Progenitor cell of endocrine pancreas (in vitro differentiated cells): ENCODE data around the gene LCORL. TPM values are rescaled to one million over a fixed set of nuclear protein-coding genes. Genes with fewer than 3 reads are reported as not detected.
"Not testable (repeated sequence)": the region's sequence is repeated elsewhere in the genome, so short reads cannot be mapped to it uniquely, and the experiment has no call there.

Source experiments
- DNase-seq: peaks from one replicate; pipeline ENCODE4 v3.0.0; 2021; ENCODE audit warnings: low spot score; ENCODE audit not compliant: unreplicated experiment
- H3K27ac Mint-ChIP-seq: 2 replicates; pipeline ENCODE4 v1.8.0; 2021; ENCODE audit warnings: mild to moderate bottlenecking, moderate library complexity, mixed read lengths
- H3K27me3 Mint-ChIP-seq: 2 replicates; pipeline ENCODE4 v1.8.0; 2021; ENCODE audit warnings: mixed read lengths
- H3K36me3 Mint-ChIP-seq: 2 replicates; pipeline ENCODE4 v1.8.0; 2022; ENCODE audit warnings: mixed read lengths; ENCODE audit not compliant: insufficient read depth
- H3K4me1 Mint-ChIP-seq: 2 replicates; pipeline ENCODE4 v1.8.0; 2021; ENCODE audit warnings: low read depth, mixed read lengths
- H3K4me3 Mint-ChIP-seq: 2 replicates; pipeline ENCODE4 v1.8.0; 2021; ENCODE audit warnings: low read depth, mild to moderate bottlenecking, moderate library complexity, mixed read lengths
- H3K9me3 Mint-ChIP-seq: 2 replicates; pipeline ENCODE4 v1.8.0; 2021; ENCODE audit warnings: low read depth, mixed read lengths
- total RNA-seq: library from RNA; stranded (reverse); gene quantifications from 2 replicates; pipeline ENCODE4 v1.2.1, GENCODE V29; 2021
- TF ChIP-seq, protein P1 (sequence below): fragments of 200-600 bp; sonication (generic); IDR thresholded peaks from one replicate; pipeline ENCODE4 v1.5.0; 2021; ENCODE audit warnings: antibody characterized with exemption, mild to moderate bottlenecking; ENCODE audit not compliant: unreplicated experiment

The LCORL gene
- total RNA-seq, 1 donor from 2014 or later: 22.3 TPM

DNA sequence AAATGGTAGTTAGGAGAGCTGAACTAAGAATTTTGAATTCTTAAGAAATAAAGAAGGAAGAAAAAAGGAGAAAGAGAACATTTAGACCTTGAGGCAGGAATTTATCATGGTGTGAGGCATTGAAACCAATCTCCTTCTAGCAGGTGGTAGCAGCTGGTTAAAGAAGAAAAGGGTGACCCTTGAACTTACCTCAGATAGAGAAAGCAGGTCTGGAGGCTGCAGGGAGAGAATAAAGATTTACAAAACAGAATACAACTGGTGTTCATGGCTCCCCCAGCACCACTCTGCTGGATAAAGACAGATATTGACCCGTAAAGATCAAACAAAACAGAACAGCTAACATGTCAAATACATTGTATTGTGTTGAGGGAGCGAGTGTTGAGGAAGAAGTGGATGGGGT lies 154.7 kb downstream of the LCORL start:
- Mint-ChIP-seq H3K4me1 (peaks cover 16% of the 10 kb centered on the region), H3K36me3 (peaks cover 19% of the 10 kb centered on the region), H3K4me3 (peak overlapping the region; percentile 3), H3K27ac (peak overlapping the region; percentile 92), H3K27me3 (no peaks in the 10 kb centered on the region), H3K9me3 (peaks cover 9% of the 10 kb centered on the region)
- TF ChIP-seq, protein P1, sequence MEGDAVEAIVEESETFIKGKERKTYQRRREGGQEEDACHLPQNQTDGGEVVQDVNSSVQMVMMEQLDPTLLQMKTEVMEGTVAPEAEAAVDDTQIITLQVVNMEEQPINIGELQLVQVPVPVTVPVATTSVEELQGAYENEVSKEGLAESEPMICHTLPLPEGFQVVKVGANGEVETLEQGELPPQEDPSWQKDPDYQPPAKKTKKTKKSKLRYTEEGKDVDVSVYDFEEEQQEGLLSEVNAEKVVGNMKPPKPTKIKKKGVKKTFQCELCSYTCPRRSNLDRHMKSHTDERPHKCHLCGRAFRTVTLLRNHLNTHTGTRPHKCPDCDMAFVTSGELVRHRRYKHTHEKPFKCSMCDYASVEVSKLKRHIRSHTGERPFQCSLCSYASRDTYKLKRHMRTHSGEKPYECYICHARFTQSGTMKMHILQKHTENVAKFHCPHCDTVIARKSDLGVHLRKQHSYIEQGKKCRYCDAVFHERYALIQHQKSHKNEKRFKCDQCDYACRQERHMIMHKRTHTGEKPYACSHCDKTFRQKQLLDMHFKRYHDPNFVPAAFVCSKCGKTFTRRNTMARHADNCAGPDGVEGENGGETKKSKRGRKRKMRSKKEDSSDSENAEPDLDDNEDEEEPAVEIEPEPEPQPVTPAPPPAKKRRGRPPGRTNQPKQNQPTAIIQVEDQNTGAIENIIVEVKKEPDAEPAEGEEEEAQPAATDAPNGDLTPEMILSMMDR: no peak
- DNase-seq: no peak

DNA sequence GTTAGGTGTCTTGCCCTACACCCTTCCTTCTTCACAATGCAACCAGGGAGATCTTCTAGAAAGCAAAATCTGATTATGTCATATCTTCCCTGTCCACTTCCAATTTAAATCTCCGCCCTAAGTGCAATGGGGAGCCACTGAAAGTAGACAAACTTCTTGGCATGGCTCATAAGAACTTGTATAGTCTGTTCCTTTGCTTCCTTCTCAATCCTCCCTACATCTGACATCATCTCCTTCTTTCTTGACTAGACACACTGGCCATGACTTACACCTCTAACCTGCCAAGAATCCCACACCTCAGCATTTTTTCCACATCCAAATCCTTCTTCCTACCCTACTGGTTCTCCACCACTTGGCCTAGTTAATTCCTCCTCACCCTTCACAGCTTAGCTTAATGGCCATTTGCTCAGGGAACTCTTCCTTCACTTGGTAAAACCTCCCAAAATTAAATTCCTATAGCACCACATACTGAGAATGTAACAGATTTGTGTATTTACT lies 155.6 kb downstream of the LCORL start:
- Mint-ChIP-seq H3K4me3 (no peak overlapping the region), H3K9me3 (peaks cover 13% of the 10 kb centered on the region), H3K27ac (peak overlapping the region; percentile 92), H3K36me3 (peaks cover 23% of the 10 kb centered on the region), H3K27me3 (no peaks in the 10 kb centered on the region), H3K4me1 (peaks cover 16% of the 10 kb centered on the region)
- TF ChIP-seq, protein P1: no peak
- no peak for DNase-seq

DNA sequence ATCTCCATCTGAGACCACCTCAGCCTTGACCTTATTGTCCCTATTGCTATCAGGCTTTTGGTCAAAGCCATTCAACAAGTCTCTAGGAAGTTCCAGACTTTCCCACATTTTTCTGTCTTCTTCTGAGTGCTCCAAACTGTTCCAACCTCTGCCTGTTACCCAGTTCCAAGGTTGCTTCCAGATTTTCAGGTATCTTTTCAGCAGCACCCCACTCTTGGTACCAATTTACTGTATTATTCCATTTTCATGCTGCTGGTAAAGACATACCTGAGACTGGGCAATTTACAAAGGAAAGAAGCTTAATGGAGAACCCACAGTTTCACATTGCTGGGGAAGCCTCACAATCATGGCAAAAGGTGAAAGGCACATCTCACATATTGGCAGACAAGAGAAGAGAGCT lies 159.6 kb downstream of the LCORL start:
- Mint-ChIP-seq H3K9me3 (peaks cover 13% of the 10 kb centered on the region), H3K4me1 (peaks cover 17% of the 10 kb centered on the region), H3K36me3 (peaks cover 22% of the 10 kb centered on the region)
- H3K27ac Mint-ChIP-seq, DNase-seq, H3K27me3 Mint-ChIP-seq, H3K4me3 Mint-ChIP-seq: not testable (repeated sequence)

DNA sequence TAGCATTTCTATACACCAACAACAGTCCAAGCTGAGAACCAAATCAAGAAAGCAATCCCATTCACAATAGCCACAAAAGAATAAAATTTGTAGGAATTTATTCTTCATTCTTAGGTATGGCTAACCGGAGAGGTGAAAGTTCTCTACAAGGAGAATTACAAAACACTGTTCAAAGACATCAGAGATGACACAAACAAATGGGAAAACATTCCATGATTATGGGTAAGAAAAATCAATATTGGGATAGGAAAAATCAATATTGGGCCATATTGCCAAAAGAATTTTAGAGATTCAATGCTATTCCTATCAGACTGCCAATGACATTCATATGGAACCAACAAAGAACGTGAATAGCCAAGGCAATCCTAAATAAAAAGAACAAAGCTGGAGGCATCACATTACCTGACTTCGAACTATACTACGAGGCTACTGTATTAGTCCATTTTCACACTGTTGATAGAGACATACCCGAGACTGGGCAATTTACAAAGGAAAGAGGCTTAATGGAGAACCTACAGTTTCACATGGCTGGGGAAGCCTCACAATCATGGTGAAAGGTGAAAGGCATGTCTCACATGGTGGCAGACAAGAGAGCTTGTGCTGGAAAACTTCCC lies 161.7 kb downstream of the LCORL start:
- Mint-ChIP-seq H3K27ac (no peak overlapping the region), H3K9me3 (peaks cover 13% of the 10 kb centered on the region), H3K36me3 (peaks cover 16% of the 10 kb centered on the region), H3K4me1 (peaks cover 6% of the 10 kb centered on the region), H3K27me3 (no peaks in the 10 kb centered on the region), H3K4me3 (no peak overlapping the region)
- no peak for DNase-seq
- TF ChIP-seq, protein P1: no peak

DNA sequence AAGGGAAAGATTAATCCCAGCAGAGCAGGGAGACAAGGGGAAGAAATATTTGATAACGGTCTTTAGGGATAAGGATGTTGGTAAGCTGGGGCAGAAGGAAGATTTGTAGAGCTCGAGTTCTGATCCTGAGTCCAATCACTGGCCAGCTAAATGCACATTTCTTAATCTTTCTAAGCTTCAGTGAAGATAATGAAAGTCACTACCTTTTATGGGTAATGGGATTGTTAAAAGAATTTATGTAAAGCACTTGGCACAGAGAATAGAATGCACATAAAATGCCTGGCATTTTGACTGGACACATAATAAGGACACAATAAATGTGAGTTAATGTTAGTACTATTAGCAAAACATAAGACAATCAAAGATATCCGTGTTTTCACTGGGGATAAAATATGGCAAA lies 167.5 kb downstream of the LCORL start:
- Mint-ChIP-seq H3K36me3 (peaks cover 1% of the 10 kb centered on the region), H3K9me3 (no peaks in the 10 kb centered on the region), H3K4me1 (peaks cover 6% of the 10 kb centered on the region), H3K4me3 (no peak overlapping the region), H3K27me3 (no peaks in the 10 kb centered on the region), H3K27ac (peak overlapping the region; percentile 43)
- DNase-seq: no peak
- TF ChIP-seq, protein P1: no peak

DNA sequence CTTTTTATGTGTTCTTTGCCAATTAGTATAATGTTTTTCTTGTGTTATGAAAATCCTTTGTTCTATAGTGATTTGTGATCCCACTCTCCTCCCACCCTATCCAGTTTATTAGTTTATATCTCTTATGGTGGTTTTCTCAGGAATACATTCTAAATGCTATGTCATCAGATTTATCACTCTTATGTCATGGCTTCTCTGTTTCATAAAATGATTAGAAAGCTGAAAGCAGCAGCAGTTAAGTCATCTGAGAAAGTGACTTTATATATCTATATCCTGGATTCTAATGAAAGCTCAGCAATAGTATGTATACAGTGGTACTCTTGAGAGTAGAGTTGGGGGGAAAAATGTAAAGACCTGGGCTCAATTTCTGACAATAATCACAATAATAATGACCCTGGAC lies 169.6 kb downstream of the LCORL start:
- peaks cover 2% of the 10 kb centered on the region for H3K9me3 Mint-ChIP-seq
- H3K36me3 Mint-ChIP-seq: peaks cover 8% of the 10 kb centered on the region
- H3K27ac Mint-ChIP-seq: no peak overlapping the region
- DNase-seq: no peak
- TF ChIP-seq, protein P1: no peak
- no peaks in the 10 kb centered on the region for H3K27me3 Mint-ChIP-seq
- H3K4me3 Mint-ChIP-seq: no peak overlapping the region
- H3K4me1 Mint-ChIP-seq: peaks cover 4% of the 10 kb centered on the region

DNA sequence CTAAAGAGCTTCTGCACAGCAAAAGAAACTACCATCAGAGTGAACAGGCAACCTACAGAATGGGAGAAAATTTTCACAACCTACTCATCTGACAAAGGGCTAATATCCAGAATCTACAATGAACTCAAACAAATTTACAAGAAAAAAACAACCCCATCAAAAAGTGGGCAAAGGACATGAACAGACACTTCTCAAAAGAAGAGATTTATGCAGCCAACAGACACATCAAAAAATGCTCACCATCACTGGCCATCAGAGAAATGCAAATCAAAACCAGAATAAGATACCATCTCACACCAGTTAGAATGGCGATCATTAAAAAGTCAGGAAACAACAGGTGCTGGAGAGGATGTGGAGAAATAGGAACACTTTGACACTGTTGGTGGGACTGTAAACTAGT lies 171.3 kb downstream of the LCORL start:
- not testable (repeated sequence) for H3K4me1 Mint-ChIP-seq, DNase-seq, H3K9me3 Mint-ChIP-seq, H3K4me3 Mint-ChIP-seq, H3K27ac Mint-ChIP-seq, H3K27me3 Mint-ChIP-seq
- H3K36me3 Mint-ChIP-seq: peaks cover 14% of the 10 kb centered on the region
